Activated gamma-delta T cell treated with anti-CD3 and anti-CD28 coated beads, Interleukin-2, amount 50 U/mL, for 16 hours (primary cell): ENCODE measurements around the gene PDLIM5.
"Not testable (repeated sequence)": the region's sequence is repeated elsewhere in the genome, so short reads cannot be mapped to it uniquely, and the experiment has no call there.

Experiments used
- DNase-seq: peaks from one replicate; pipeline ENCODE4 v3.0.0-alpha.2; 2020; ENCODE audit warnings: low read depth

PDLIM5 gene

GRCh38 chr4:94462572-94462971, 10.8 kb downstream of the PDLIM5 start:
- no peak for DNase-seq

- DNase-seq = no peak
These were observed 12.0 kb downstream of the PDLIM5 start for GRCh38 chr4:94463771-94464170.

GRCh38 chr4:94466371-94466770, 14.6 kb downstream of the PDLIM5 start:
- DNase-seq = no peak

DNA sequence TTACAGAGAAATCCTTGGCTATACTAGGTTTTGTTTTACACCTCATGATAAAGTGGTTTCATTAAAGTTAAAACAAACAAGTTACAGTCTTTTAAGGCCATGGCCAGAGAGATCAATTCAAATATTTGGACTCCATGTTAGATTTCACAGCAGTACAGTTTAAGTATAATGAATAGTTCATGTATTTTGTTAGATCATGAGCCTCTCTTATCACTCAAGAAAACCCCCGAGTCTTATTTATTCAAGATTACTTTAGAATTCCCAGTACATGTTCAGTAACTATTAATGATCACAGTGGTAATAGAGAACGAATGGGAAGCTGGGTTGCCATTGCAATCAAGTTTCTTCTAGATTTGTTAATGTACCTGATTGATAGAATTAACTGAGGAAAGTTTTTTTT, 15.2 kb downstream of the PDLIM5 start:
- DNase-seq = no peak

- no peak for DNase-seq
These were observed 16.5 kb downstream of the PDLIM5 start for GRCh38 chr4:94468093-94468769.

GRCh38 chr4:94469221-94469784, 17.6 kb downstream of the PDLIM5 start:
- DNase-seq = no peak

GRCh38 chr4:94470132-94470531, 18.4 kb downstream of the PDLIM5 start:
- no peak for DNase-seq

- not testable (repeated sequence) for DNase-seq
These were observed 19.0 kb downstream of the PDLIM5 start for GRCh38 chr4:94470782-94471181.

- DNase-seq = no peak
These were observed 20.5 kb downstream of the PDLIM5 start for GRCh38 chr4:94472056-94472826.

GRCh38 chr4:94475050-94475449, 23.3 kb downstream of the PDLIM5 start:
- DNase-seq = no peak

DNA sequence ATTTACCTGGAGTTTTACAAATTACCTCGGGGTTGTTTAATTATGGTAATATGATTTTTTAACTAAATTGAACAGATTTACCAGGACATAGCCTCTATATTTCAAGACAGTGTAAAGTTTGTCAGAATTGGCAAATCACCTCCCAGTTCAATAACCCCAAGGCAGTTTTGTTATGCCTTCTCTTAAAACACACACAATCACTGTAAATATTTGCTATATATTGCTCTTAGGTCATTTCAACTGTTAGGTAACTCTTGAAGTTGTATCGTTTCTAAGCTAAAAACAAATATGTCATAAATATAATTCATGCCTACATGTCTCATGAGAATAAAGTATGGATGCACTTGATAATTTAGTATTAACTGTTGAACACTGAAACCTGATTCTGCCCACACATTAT, 24.1 kb downstream of the PDLIM5 start:
- DNase-seq = no peak

DNA sequence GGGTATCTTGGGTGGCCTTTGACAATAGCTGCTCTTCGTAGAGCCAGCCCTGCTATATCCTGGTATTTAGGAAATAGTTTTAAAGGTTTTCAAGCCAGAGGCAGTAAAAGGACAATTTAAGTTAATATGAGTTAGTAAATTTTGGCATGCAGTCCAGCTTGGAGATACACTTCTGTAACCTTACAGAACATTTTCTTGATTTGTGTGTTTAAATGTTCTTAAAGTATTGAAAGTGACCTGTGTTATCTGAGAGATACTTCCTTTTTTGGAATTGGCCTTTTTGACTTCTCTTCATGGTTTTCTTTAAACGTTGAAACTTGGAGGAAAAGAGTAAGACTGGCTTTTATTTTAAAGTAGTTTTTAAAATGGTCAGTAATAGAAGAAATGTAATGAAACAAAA, 25.5 kb downstream of the PDLIM5 start:
- DNase-seq = no peak

GRCh38 chr4:94478805-94479204, 27.1 kb downstream of the PDLIM5 start:
- DNase-seq = not testable (repeated sequence)

DNA sequence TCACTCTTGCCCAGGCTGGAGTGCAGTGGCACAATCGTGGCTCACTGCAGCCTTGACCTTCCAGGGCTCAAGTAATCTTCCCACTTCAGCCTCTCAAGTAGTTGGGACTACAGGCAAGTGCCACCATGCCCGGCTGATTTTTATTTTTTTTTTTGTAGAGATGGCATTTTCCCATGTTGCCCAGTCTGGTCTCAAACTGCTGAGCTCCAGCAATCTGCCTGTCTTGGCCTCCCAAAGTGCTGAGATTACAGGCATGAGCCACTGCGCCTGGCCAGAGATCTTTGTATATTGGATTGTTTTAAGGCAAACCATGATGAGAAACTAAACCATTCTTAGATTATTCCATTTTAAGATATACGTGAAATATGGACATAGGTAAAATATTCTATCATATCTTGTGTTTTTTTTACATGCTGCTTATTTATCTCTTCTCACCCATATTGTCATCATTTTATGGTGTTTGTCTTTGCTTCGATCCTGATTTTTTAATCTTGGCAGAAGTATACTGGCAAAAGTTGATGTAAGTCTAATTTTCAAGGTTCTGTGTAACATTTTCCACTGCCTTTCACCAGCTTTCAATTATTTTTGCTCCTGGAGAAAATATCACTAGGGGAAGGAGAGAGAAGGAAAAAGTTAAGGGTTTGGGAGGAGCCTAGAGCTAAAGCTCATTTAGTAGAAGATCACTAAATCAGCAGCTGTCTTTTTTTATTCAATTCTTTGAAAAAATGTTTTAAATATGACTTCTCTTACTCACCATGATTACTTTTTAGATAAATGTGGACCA, 27.8 kb downstream of the PDLIM5 start:
- DNase-seq = no peak

DNA sequence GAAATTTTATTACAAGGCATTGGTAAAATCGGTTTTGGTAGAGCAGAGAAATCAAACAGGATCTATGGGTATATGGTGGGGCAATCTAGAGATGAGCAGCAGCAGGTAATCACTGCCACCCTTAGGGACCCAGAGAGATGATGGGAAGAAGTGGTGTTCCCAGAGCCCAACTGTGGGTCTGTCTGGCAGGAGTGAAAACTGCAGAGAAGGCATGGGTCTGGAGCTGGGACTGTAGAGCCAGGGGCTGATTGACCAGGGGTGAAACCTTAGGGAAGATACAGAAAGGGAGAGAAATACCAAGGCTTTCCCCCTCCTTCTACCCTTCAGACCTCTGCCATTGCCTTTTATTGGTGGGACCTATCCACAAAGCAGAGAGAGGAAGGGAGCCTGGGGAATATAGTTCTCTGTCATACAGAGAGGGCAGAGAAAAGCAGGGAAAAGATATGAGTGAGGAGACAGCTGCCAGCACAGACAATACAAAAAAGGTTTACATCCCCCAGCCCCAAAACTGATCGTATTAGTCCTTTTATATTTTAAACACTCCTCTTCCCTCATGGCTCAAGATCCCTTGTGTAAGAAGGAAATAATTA, 28.7 kb downstream of the PDLIM5 start:
- no peak for DNase-seq

DNA sequence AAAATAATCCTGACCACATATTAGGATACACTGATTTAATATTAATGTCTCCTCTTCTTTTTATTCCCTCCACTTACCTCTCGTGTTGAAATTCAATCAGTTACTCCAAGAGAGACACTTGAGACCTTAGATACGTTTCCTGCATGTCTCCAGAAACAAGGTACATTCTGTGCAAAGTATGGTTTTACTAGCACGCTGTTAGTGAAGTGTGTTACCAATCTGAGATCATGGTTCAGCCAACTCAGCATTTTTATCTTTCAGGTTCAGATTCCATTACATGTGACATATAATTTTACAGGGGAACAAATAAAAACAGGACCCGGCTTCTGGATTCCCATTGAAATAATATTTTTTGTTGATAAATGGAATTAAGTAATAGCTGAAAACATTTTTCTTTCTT, 32.2 kb downstream of the PDLIM5 start:
- DNase-seq = no peak

GRCh38 chr4:94484818-94485217, 33.1 kb downstream of the PDLIM5 start:
- DNase-seq = no peak

DNA sequence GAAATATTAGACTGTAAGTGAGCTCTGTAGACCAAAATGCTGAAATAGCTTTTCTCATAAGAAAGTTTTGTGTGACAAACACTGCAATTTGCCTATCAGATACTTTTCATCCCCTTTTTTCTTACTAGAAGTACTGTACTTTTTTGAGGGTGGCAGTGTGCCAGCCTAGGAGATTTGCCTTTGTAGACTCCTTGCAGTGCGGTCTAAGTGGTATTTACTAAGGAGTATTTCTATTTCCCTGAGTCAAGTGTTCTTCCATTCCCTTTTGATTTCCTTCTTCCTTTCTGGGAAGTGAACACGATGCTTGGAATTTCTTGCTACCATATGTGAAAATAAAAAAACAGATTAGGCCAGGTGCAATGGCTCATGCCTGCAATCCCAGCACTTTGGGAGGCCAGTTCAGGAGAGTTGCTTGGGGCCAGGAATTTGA, 34.6 kb downstream of the PDLIM5 start:
- DNase-seq = no peak

GRCh38 chr4:94488670-94489069, 36.9 kb downstream of the PDLIM5 start:
- no peak for DNase-seq

- no peak for DNase-seq
These were observed 37.4 kb downstream of the PDLIM5 start for GRCh38 chr4:94489098-94489497.

DNA sequence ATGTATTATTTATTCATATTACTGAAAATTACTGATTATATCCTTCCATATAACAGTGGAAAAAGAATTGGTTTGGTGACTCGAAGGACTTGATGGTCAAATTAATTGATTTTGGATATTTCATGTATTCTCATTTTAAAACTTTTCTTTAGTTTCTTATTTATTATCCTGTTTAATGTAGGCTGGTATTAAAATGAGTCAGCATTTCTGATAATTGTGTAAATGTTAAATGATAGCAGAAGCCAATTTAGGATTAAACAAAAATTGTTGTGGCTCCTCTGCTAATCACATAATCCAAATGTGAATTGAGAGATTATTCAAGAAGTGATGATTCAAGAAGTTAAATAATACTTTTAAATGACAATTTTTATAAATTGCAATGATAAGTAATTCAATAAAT, 38.7 kb downstream of the PDLIM5 start:
- DNase-seq = no peak

- DNase-seq = no peak
These were observed 39.6 kb downstream of the PDLIM5 start for GRCh38 chr4:94491322-94491721.
